Measurements from ENCODE around the gene GPR137B.

DNA sequence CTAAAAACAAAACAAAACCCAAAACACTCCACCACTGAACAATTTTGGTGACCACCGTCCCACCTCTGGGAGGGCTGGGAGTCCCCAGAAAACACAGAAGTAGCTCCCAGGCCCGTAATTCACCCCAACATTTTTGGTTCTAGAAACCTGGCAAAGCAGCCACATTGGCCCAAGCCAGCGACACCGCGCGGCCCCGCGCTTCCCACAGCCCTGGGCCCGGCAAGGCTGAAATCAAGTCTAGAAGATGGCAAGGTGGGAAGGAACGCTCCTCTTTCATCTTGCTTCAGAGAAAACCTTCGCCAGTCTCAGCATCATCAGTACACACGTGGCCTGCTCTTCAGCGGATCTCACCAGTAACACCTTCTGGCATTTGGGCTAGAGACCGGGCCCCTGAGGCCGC, 41.5 kb upstream of the GPR137B start:
- TF ChIP-seq, protein P1, sequence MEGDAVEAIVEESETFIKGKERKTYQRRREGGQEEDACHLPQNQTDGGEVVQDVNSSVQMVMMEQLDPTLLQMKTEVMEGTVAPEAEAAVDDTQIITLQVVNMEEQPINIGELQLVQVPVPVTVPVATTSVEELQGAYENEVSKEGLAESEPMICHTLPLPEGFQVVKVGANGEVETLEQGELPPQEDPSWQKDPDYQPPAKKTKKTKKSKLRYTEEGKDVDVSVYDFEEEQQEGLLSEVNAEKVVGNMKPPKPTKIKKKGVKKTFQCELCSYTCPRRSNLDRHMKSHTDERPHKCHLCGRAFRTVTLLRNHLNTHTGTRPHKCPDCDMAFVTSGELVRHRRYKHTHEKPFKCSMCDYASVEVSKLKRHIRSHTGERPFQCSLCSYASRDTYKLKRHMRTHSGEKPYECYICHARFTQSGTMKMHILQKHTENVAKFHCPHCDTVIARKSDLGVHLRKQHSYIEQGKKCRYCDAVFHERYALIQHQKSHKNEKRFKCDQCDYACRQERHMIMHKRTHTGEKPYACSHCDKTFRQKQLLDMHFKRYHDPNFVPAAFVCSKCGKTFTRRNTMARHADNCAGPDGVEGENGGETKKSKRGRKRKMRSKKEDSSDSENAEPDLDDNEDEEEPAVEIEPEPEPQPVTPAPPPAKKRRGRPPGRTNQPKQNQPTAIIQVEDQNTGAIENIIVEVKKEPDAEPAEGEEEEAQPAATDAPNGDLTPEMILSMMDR (IDR thresholded peaks at IDR 0.05) = no peak
- TF ChIP-seq EP300 (IDR thresholded peaks at IDR 0.05; ENCODE audit: low read depth) (no peak), POLR2A (IDR thresholded peaks at IDR 0.05) (no peak)

Data from transverse colon (tissue), 3 donors.